KMS-11 (cell line): ENCODE results near the gene ATP7B.

Experiments
- H2AFZ ChIP-seq: fragments of 200-600 bp; sonication (generic); 2 replicates; pipeline ENCODE4 v1.6.1; 2016; ENCODE audit warnings: antibody characterized with exemption, mixed run types, low read depth
- H3K27ac ChIP-seq: fragments of 200-600 bp; sonication (generic); 2 replicates; pipeline ENCODE4 v1.6.1; 2016; ENCODE audit warnings: mild to moderate bottlenecking, mixed run types
- H3K27me3 ChIP-seq: fragments of 200-600 bp; sonication (generic); 2 replicates; pipeline ENCODE4 v1.6.1; 2017; ENCODE audit warnings: mild to moderate bottlenecking, low read depth, mixed run types, moderate library complexity; ENCODE audit not compliant: insufficient read depth
- H3K36me3 ChIP-seq: fragments of 200-600 bp; sonication (generic); 2 replicates; pipeline ENCODE4 v1.6.1; 2017; ENCODE audit warnings: mild to moderate bottlenecking, mixed run types; ENCODE audit not compliant: insufficient read depth
- H3K4me1 ChIP-seq: fragments of 200-600 bp; sonication (generic); 2 replicates; pipeline ENCODE4 v1.6.1; 2016; ENCODE audit warnings: mild to moderate bottlenecking, low read depth, mixed run types; ENCODE audit not compliant: poor library complexity, severe bottlenecking
- H3K4me2 ChIP-seq: fragments of 200-600 bp; sonication (generic); 2 replicates; pipeline ENCODE4 v1.7.0; 2016; ENCODE audit warnings: mild to moderate bottlenecking, mixed run types
- H3K4me3 ChIP-seq: fragments of 200-600 bp; sonication (generic); IDR thresholded peaks from 2 replicates; pipeline ENCODE4 v1.6.1; 2017; ENCODE audit warnings: low read depth, low read length, mixed read lengths; ENCODE audit not compliant: insufficient read depth
- H3K79me2 ChIP-seq: fragments of 200-600 bp; sonication (generic); 2 replicates; pipeline ENCODE4 v1.6.1; 2016; ENCODE audit warnings: low read depth, mixed run types; ENCODE audit not compliant: insufficient read depth
- H3K9ac ChIP-seq: fragments of 200-600 bp; sonication (generic); 2 replicates; pipeline ENCODE4 v1.6.1; 2016; ENCODE audit warnings: mild to moderate bottlenecking, mixed run types
- H4K20me1 ChIP-seq: fragments of 200-600 bp; sonication (generic); 2 replicates; pipeline ENCODE4 v1.6.1; 2016; ENCODE audit warnings: mild to moderate bottlenecking, mixed run types; ENCODE audit not compliant: insufficient read depth
- TF ChIP-seq, protein P1 (sequence below): fragments of 200-600 bp; sonication (generic); conservative IDR thresholded peaks from 2 replicates; pipeline ENCODE4 v1.6.1; 2017; ENCODE audit warnings: low read depth, mild to moderate bottlenecking, antibody characterized with exemption, low read length, moderate library complexity, mixed read lengths

Gene ATP7B

DNA sequence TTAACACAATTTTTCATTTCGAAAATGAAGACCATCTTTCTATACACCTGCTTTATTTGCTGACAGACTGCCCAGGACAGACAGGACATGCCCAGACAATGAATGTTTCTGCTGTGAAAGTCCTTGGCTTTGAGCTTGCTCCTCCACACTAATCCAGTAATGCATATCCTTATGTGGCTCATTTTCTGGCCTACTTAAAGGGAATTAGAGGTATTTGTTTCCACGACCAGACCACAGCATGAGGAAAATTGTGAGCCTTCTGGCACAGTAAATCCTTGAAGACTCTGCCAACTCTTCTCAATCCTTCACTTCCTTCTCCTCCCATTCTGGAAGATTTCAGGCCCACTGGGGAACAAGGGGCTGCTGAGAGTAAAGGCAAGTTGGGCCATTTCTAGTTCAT, 123.8 kb downstream of the ATP7B start:
- Histone ChIP-seq H3K9ac (no peak overlapping the region), H3K27me3 (no peaks in the 10 kb centered on the region), H3K4me3 (no peak overlapping the region), H3K4me2 (no peak overlapping the region), H3K4me1 (no peaks in the 10 kb centered on the region), H2AFZ (no peak overlapping the region), H3K36me3 (no peaks in the 10 kb centered on the region), H3K79me2 (no peaks in the 10 kb centered on the region), H3K27ac (no peak overlapping the region), H4K20me1 (no peaks in the 10 kb centered on the region)
- TF ChIP-seq, protein P1, sequence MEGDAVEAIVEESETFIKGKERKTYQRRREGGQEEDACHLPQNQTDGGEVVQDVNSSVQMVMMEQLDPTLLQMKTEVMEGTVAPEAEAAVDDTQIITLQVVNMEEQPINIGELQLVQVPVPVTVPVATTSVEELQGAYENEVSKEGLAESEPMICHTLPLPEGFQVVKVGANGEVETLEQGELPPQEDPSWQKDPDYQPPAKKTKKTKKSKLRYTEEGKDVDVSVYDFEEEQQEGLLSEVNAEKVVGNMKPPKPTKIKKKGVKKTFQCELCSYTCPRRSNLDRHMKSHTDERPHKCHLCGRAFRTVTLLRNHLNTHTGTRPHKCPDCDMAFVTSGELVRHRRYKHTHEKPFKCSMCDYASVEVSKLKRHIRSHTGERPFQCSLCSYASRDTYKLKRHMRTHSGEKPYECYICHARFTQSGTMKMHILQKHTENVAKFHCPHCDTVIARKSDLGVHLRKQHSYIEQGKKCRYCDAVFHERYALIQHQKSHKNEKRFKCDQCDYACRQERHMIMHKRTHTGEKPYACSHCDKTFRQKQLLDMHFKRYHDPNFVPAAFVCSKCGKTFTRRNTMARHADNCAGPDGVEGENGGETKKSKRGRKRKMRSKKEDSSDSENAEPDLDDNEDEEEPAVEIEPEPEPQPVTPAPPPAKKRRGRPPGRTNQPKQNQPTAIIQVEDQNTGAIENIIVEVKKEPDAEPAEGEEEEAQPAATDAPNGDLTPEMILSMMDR = no peak

DNA sequence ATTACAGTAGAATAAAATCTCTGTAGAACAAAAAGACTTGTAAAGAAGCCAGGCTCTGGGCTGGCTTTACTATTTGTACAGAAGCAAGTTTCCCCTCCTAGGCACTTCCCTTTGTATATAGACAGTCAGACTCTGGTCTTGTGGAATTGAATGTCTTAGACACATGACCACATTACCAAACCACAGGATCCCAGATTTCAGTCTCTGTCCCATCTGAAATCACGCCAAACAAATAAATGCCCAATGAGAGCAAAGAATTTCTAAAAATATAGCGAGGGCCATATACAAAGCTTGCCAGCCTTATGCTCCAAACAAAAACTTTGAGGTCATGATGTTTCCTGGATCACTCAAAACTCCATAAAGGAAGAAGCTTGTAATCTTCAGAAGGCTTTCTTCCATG, 125.6 kb downstream of the ATP7B start:
- H3K27ac ChIP-seq = no peak overlapping the region
- no peak overlapping the region for H2AFZ ChIP-seq
- H3K9ac ChIP-seq = no peak overlapping the region
- H3K79me2 ChIP-seq = no peaks in the 10 kb centered on the region
- H3K4me3 ChIP-seq = no peak overlapping the region
- no peak overlapping the region for H3K4me2 ChIP-seq
- H3K36me3 ChIP-seq = no peaks in the 10 kb centered on the region
- H3K27me3 ChIP-seq = no peaks in the 10 kb centered on the region
- TF ChIP-seq, protein P1 = no peak
- H3K4me1 ChIP-seq = no peaks in the 10 kb centered on the region
- no peaks in the 10 kb centered on the region for H4K20me1 ChIP-seq

DNA sequence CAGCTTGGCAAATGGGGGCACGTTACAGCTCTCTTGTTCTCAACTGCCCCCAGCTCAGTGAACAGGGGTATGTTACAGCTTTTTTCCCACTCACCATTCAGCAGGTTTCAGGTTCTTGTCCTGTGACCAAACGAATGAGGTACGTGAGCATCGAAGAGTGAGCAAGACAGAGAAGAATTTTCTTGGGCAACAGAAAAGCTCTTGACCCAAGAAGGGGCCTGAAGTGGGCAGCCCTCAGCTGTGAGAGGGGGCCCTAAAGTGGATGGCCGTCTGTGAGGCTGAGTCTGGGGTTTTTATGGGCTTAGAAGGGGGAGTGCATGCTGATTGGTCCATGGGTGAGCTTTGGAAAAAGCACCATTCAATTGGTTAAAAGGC, 128.0 kb downstream of the ATP7B start:
- no peaks in the 10 kb centered on the region for H4K20me1 ChIP-seq
- no peak overlapping the region for H3K9ac ChIP-seq
- no peak overlapping the region for H3K4me3 ChIP-seq
- H3K79me2 ChIP-seq = no peaks in the 10 kb centered on the region
- H3K4me2 ChIP-seq = no peak overlapping the region
- H3K27ac ChIP-seq = no peak overlapping the region
- H3K4me1 ChIP-seq = no peaks in the 10 kb centered on the region
- H3K36me3 ChIP-seq = no peaks in the 10 kb centered on the region
- TF ChIP-seq, protein P1 = no peak
- no peaks in the 10 kb centered on the region for H3K27me3 ChIP-seq
- no peak overlapping the region for H2AFZ ChIP-seq
